ENCODE measurements around the gene ETF1. TPM values are rescaled to one million over a fixed set of nuclear protein-coding genes. Genes with fewer than 3 reads are reported as not detected.

ETF1 gene
- total and polyA plus RNA-seq, 9 of the 15 experiments (the other 6 are each of a cell fraction or from before 2014, with no cell fraction given) = 53.7 to 209 (median 164) TPM

DNA sequence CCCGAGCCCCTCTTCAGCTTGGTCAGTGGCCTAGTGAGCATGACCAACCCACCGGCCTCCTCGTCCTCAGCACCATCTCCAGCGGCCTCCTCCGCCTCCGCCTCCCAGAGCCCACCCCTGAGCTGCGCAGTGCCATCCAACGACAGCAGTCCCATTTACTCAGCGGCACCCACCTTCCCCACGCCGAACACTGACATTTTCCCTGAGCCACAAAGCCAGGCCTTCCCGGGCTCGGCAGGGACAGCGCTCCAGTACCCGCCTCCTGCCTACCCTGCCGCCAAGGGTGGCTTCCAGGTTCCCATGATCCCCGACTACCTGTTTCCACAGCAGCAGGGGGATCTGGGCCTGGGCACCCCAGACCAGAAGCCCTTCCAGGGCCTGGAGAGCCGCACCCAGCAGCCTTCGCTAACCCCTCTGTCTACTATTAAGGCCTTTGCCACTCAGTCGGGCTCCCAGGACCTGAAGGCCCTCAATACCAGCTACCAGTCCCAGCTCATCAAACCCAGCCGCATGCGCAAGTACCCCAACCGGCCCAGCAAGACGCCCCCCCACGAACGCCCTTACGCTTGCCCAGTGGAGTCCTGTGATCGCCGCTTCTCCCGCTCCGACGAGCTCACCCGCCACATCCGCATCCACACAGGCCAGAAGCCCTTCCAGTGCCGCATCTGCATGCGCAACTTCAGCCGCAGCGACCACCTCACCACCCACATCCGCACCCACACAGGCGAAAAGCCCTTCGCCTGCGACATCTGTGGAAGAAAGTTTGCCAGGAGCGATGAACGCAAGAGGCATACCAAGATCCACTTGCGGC is 75.9 kb downstream of the ETF1 start (continued):
- TF ChIP-seq, protein P1, sequence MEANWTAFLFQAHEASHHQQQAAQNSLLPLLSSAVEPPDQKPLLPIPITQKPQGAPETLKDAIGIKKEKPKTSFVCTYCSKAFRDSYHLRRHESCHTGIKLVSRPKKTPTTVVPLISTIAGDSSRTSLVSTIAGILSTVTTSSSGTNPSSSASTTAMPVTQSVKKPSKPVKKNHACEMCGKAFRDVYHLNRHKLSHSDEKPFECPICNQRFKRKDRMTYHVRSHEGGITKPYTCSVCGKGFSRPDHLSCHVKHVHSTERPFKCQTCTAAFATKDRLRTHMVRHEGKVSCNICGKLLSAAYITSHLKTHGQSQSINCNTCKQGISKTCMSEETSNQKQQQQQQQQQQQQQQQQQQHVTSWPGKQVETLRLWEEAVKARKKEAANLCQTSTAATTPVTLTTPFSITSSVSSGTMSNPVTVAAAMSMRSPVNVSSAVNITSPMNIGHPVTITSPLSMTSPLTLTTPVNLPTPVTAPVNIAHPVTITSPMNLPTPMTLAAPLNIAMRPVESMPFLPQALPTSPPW (CRISPR knock-in tag; IDR thresholded peaks at IDR 0.05) = no peak
- TF ChIP-seq, protein P2, sequence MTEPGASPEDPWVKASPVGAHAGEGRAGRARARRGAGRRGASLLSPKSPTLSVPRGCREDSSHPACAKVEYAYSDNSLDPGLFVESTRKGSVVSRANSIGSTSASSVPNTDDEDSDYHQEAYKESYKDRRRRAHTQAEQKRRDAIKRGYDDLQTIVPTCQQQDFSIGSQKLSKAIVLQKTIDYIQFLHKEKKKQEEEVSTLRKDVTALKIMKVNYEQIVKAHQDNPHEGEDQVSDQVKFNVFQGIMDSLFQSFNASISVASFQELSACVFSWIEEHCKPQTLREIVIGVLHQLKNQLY (CRISPR knock-in tag; conservative IDR thresholded peaks at IDR 0.05) = no peak
- TF ChIP-seq, protein P3, sequence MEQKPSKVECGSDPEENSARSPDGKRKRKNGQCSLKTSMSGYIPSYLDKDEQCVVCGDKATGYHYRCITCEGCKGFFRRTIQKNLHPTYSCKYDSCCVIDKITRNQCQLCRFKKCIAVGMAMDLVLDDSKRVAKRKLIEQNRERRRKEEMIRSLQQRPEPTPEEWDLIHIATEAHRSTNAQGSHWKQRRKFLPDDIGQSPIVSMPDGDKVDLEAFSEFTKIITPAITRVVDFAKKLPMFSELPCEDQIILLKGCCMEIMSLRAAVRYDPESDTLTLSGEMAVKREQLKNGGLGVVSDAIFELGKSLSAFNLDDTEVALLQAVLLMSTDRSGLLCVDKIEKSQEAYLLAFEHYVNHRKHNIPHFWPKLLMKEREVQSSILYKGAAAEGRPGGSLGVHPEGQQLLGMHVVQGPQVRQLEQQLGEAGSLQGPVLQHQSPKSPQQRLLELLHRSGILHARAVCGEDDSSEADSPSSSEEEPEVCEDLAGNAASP (IDR thresholded peaks at IDR 0.05) = no peak
- TF ChIP-seq, protein P4, sequence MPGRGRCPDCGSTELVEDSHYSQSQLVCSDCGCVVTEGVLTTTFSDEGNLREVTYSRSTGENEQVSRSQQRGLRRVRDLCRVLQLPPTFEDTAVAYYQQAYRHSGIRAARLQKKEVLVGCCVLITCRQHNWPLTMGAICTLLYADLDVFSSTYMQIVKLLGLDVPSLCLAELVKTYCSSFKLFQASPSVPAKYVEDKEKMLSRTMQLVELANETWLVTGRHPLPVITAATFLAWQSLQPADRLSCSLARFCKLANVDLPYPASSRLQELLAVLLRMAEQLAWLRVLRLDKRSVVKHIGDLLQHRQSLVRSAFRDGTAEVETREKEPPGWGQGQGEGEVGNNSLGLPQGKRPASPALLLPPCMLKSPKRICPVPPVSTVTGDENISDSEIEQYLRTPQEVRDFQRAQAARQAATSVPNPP (IDR thresholded peaks at IDR 0.05; ENCODE audit: borderline replicate concordance, insufficient read depth, insufficient read length) = no peak
- no peak for TF ChIP-seq TRIM28 (IDR thresholded peaks at IDR 0.05)
- peak; percentile 65; the same call in 1 of the 2 replicates for TF ChIP-seq ZBTB1 (CRISPR knock-in tag; IDR thresholded peaks at IDR 0.05; ENCODE audit: borderline replicate concordance, low read depth)
- TF ChIP-seq, protein P5, sequence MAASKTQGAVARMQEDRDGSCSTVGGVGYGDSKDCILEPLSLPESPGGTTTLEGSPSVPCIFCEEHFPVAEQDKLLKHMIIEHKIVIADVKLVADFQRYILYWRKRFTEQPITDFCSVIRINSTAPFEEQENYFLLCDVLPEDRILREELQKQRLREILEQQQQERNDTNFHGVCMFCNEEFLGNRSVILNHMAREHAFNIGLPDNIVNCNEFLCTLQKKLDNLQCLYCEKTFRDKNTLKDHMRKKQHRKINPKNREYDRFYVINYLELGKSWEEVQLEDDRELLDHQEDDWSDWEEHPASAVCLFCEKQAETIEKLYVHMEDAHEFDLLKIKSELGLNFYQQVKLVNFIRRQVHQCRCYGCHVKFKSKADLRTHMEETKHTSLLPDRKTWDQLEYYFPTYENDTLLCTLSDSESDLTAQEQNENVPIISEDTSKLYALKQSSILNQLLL (CRISPR knock-in tag; IDR thresholded peaks at IDR 0.05; ENCODE audit: borderline replicate concordance) = no peak
- TF ChIP-seq TGIF2 (CRISPR knock-in tag; IDR thresholded peaks at IDR 0.05) = peak; percentile 90; the same call in 1 of the 2 replicates
- TF ChIP-seq, protein P6, sequence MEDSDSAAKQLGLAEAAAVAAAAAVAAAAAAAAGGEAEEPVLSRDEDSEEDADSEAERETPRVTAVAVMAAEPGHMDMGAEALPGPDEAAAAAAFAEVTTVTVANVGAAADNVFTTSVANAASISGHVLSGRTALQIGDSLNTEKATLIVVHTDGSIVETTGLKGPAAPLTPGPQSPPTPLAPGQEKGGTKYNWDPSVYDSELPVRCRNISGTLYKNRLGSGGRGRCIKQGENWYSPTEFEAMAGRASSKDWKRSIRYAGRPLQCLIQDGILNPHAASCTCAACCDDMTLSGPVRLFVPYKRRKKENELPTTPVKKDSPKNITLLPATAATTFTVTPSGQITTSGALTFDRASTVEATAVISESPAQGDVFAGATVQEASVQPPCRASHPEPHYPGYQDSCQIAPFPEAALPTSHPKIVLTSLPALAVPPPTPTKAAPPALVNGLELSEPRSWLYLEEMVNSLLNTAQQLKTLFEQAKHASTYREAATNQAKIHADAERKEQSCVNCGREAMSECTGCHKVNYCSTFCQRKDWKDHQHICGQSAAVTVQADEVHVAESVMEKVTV (CRISPR knock-in tag; IDR thresholded peaks at IDR 0.05) = no peak
- no peak for TF ChIP-seq FOSL1 (tag; conservative IDR thresholded peaks at IDR 0.05)
- TF ChIP-seq, protein P7, sequence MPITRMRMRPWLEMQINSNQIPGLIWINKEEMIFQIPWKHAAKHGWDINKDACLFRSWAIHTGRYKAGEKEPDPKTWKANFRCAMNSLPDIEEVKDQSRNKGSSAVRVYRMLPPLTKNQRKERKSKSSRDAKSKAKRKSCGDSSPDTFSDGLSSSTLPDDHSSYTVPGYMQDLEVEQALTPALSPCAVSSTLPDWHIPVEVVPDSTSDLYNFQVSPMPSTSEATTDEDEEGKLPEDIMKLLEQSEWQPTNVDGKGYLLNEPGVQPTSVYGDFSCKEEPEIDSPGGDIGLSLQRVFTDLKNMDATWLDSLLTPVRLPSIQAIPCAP (CRISPR knock-in tag; IDR thresholded peaks at IDR 0.05; ENCODE audit: borderline replicate concordance) = no peak
- TF ChIP-seq, protein P8, sequence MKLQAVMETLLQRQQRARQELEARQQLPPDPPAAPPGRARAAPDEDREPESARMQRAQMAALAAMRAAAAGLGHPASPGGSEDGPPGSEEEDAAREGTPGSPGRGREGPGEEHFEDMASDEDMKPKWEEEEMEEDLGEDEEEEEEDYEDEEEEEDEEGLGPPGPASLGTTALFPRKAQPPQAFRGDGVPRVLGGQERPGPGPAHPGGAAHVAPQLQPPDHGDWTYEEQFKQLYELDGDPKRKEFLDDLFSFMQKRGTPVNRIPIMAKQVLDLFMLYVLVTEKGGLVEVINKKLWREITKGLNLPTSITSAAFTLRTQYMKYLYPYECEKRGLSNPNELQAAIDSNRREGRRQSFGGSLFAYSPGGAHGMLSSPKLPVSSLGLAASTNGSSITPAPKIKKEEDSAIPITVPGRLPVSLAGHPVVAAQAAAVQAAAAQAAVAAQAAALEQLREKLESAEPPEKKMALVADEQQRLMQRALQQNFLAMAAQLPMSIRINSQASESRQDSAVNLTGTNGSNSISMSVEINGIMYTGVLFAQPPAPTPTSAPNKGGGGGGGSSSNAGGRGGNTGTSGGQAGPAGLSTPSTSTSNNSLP (IDR thresholded peaks at IDR 0.05; ENCODE audit: borderline replicate concordance, low read depth, low read length) = no peak
